Neural cell (in vitro differentiated cells): ENCODE data around the gene PFKL. TPM values are rescaled to one million over a fixed set of nuclear protein-coding genes. Genes with fewer than 3 reads are reported as not detected.

Experiments
- H2AFZ ChIP-seq: fragments of 200-600, 300-800 bp; sonication (generic), shearing (Covaris generic); 2 replicates; pipeline ENCODE4 v1.6.0; 2014; ENCODE audit warnings: low read depth, mild to moderate bottlenecking, antibody characterized with exemption, low read length, moderate library complexity
- H3F3A ChIP-seq: fragments of 200-600 bp; shearing (Covaris generic); 2 replicates; pipeline ENCODE4 v1.6.1; 2016; ENCODE audit warnings: mild to moderate bottlenecking, moderate library complexity, mixed read lengths, antibody characterized with exemption, low read length; ENCODE audit not compliant: insufficient read depth, poor library complexity, severe bottlenecking
- H3K27ac ChIP-seq: fragments of 200-600, 300-800 bp; sonication (generic), shearing (Covaris generic); 2 replicates; pipeline ENCODE4 v1.5.1; 2014; ENCODE audit warnings: mild to moderate bottlenecking, low read length, moderate library complexity
- H3K27me3 ChIP-seq: fragments of 300-800, 200-600 bp; sonication (generic), shearing (Covaris generic); 2 replicates; pipeline ENCODE4 v1.6.0; 2014; ENCODE audit warnings: mild to moderate bottlenecking, low read depth, low read length, moderate library complexity; ENCODE audit not compliant: insufficient read depth
- H3K36me3 ChIP-seq: fragments of 300-800, 200-600 bp; sonication (generic), shearing (Covaris generic); 2 replicates; pipeline ENCODE4 v1.5.1; 2014; ENCODE audit warnings: mild to moderate bottlenecking, antibody characterized with exemption, low read length, moderate library complexity; ENCODE audit not compliant: insufficient read depth
- H3K4me2 ChIP-seq: fragments of 300-800, 200-600 bp; sonication (generic), shearing (Covaris generic); 2 replicates; pipeline ENCODE4 v1.6.0; 2014; ENCODE audit warnings: mild to moderate bottlenecking, low read length
- H3K4me3 ChIP-seq: fragments of 300-800, 200-600 bp; sonication (generic), shearing (Covaris generic); 2 replicates; pipeline ENCODE4 v1.5.1; 2014; ENCODE audit warnings: mild to moderate bottlenecking, low read length, moderate library complexity
- H3K79me2 ChIP-seq: fragments of 200-600 bp; shearing (Covaris generic); replicated peaks from 2 replicates; pipeline ENCODE4 v1.6.0; 2014; ENCODE audit warnings: mild to moderate bottlenecking, low read length, moderate library complexity; ENCODE audit not compliant: insufficient read depth
- H3K9ac ChIP-seq: fragments of 300-800, 200-600 bp; sonication (generic), shearing (Covaris generic); 2 replicates; pipeline ENCODE4 v1.6.1; 2016; ENCODE audit warnings: mild to moderate bottlenecking, low read length, mixed read lengths
- H3K9me2 ChIP-seq: fragments of 200-600 bp; shearing (Covaris generic); 2 replicates; pipeline ENCODE4 v1.6.1; 2016; ENCODE audit warnings: mild to moderate bottlenecking, low read length, mixed read lengths; ENCODE audit not compliant: insufficient read depth
- H3K9me3 ChIP-seq: fragments of 200-600, 300-800 bp; sonication (generic), shearing (Covaris generic); 2 replicates; pipeline ENCODE4 v1.6.1; 2016; ENCODE audit warnings: mild to moderate bottlenecking, mixed run types, low read length, moderate library complexity, mixed read lengths
- H4K20me1 ChIP-seq: fragments of 200-600 bp; shearing (Covaris generic); 2 replicates; pipeline ENCODE4 v1.6.1; 2016; ENCODE audit warnings: mild to moderate bottlenecking, mixed run types; ENCODE audit not compliant: insufficient read depth
- CTCF ChIP-seq: fragments of 450-650 bp; IDR thresholded peaks from 2 replicates; pipeline ENCODE4 v1.5.1; 2014; ENCODE audit warnings: antibody characterized with exemption, mild to moderate bottlenecking, moderate library complexity; ENCODE audit not compliant: poor library complexity, severe bottlenecking
- EP300 ChIP-seq: fragments of 450-650 bp; conservative IDR thresholded peaks from 2 replicates; pipeline ENCODE4 v1.6.1; 2014; ENCODE audit warnings: antibody characterized with exemption, mild to moderate bottlenecking, moderate library complexity; ENCODE audit not compliant: poor library complexity, severe bottlenecking
- EZH2 ChIP-seq: fragments of 200-600, 300-800 bp; shearing (Covaris generic), sonication (generic); IDR thresholded peaks from 2 replicates; pipeline ENCODE4 v1.6.1; 2014; ENCODE audit warnings: antibody characterized with exemption, low read length, borderline replicate concordance, mild to moderate bottlenecking; ENCODE audit not compliant: insufficient read depth, poor library complexity, severe bottlenecking
- MXI1 ChIP-seq: fragments of 450-650 bp; conservative IDR thresholded peaks from 2 replicates; pipeline ENCODE4 v1.6.1; 2014; ENCODE audit warnings: antibody characterized with exemption, mild to moderate bottlenecking; ENCODE audit not compliant: poor library complexity, severe bottlenecking
- POLR2AphosphoS5 ChIP-seq: IDR thresholded peaks from 2 replicates; pipeline ENCODE4 v1.6.1; 2012
- RAD21 ChIP-seq: fragments of 450-650 bp; conservative IDR thresholded peaks from 2 replicates; pipeline ENCODE4 v1.6.1; 2014; ENCODE audit warnings: antibody characterized with exemption, mild to moderate bottlenecking, moderate library complexity
- REST ChIP-seq: IDR thresholded peaks from 2 replicates; pipeline ENCODE4 v1.6.1; 2012; ENCODE audit warnings: borderline replicate concordance
- SMC3 ChIP-seq: fragments of 450-650 bp; conservative IDR thresholded peaks from 2 replicates; pipeline ENCODE4 v1.6.1; 2014; ENCODE audit warnings: antibody characterized with exemption, mild to moderate bottlenecking, moderate library complexity; ENCODE audit not compliant: poor library complexity
- TAF1 ChIP-seq: IDR thresholded peaks from 2 replicates; pipeline ENCODE4 v1.6.1; 2012; ENCODE audit warnings: low read depth
- polyA plus RNA-seq: library from polyadenylated mRNA; depleted of rRNA; stranded (reverse); fragments of >200 nt; gene quantifications from 2 replicates; pipeline ENCODE4 v1.2.3, GENCODE V29; 2014

PFKL gene
- polyA plus RNA-seq, 1 donor from 2014 or later, result 79.6 TPM

DNA sequence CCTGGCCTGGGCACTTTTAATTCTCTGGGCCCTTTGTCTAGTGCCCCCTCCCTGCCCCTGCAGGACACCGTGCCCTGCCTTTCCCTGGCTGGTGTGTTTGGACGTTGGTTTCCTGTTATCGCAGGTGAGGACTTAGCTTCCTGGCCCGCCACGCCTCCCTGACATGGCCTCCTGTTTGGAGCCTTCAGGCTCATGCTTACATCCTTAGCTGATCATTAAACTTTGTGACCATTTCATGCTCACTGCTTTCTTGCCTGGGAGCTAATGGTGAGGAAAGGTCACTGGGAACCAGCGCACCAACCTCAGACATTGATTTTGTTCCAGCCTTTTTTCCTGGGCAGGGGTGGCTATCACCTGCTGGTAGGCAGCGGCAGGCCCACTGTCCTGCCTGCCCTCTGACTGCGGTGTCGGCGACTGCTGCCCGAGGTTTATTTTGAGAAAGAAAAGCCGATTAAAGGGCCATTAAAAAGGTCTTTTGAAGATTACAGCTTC lies 3.7 kb downstream of the PFKL start:
- no peak overlapping the region for H3K27ac ChIP-seq
- H3F3A ChIP-seq, result no peaks in the 10 kb centered on the region
- no peaks in the 10 kb centered on the region for H4K20me1 ChIP-seq
- no peaks in the 10 kb centered on the region for H3K79me2 ChIP-seq
- H3K9me3 ChIP-seq, result no peaks in the 10 kb centered on the region
- no peaks in the 10 kb centered on the region for H3K36me3 ChIP-seq
- no peak overlapping the region for H3K4me3 ChIP-seq
- no peak for TF ChIP-seq RAD21
- no peak for TF ChIP-seq POLR2AphosphoS5
- no peak for TF ChIP-seq CTCF
- no peak for TF ChIP-seq EZH2
- TF ChIP-seq TAF1, result no peak
- no peak for TF ChIP-seq SMC3
- no peak for TF ChIP-seq MXI1
- no peak for TF ChIP-seq REST
- no peak for TF ChIP-seq EP300
- H3K27me3 ChIP-seq, result no peaks in the 10 kb centered on the region
- H2AFZ ChIP-seq, result no peak overlapping the region
- no peak overlapping the region for H3K9ac ChIP-seq
- no peak overlapping the region for H3K4me2 ChIP-seq
- no peaks in the 10 kb centered on the region for H3K9me2 ChIP-seq

GRCh38 chr21:44304011-44304616 lies 4.3 kb downstream of the PFKL start:
- no peaks in the 10 kb centered on the region for H3K36me3 ChIP-seq
- no peak overlapping the region for H2AFZ ChIP-seq
- no peaks in the 10 kb centered on the region for H3F3A ChIP-seq
- H3K27ac ChIP-seq, result no peak overlapping the region
- no peaks in the 10 kb centered on the region for H4K20me1 ChIP-seq
- no peaks in the 10 kb centered on the region for H3K9me3 ChIP-seq
- TF ChIP-seq MXI1 (no peak), REST (no peak), POLR2AphosphoS5 (no peak), EZH2 (no peak), TAF1 (no peak), CTCF (no peak), SMC3 (no peak), EP300 (no peak), RAD21 (no peak)
- H3K79me2 ChIP-seq, result no peaks in the 10 kb centered on the region
- no peaks in the 10 kb centered on the region for H3K27me3 ChIP-seq
- H3K9me2 ChIP-seq, result no peaks in the 10 kb centered on the region
- H3K9ac ChIP-seq, result no peak overlapping the region
- H3K4me2 ChIP-seq, result no peak overlapping the region
- no peak overlapping the region for H3K4me3 ChIP-seq
